HepG2 (cell line): Measurements from ENCODE around the gene SLC38A2. TPM values are rescaled to one million over a fixed set of nuclear protein-coding genes. Genes with fewer than 3 reads are reported as not detected.

Experiments used
- BORCS8-MEF2B ChIP-seq: sonication (generic); formaldehyde crosslinking; IDR thresholded peaks from 2 replicates; pipeline ENCODE4 v1.8.0; 2022; ENCODE audit warnings: mild to moderate bottlenecking, missing genetic modification reagents
- CHD2 ChIP-seq: IDR thresholded peaks from 2 replicates; pipeline ENCODE4 v1.6.1; 2011; ENCODE audit warnings: low read depth, low read length, improper control_type of control experiment
- JUN ChIP-seq: sonication (generic); formaldehyde crosslinking; IDR thresholded peaks from 2 replicates; pipeline ENCODE4 v1.4.0; 2020; ENCODE audit warnings: mild to moderate bottlenecking, missing genetic modification reagents
- KDM6A ChIP-seq: IDR thresholded peaks from 2 replicates; pipeline ENCODE4 v1.6.1; 2016; ENCODE audit warnings: low read depth
- MIER3 ChIP-seq: IDR thresholded peaks from 2 replicates; pipeline ENCODE4 v1.6.1; 2016; ENCODE audit warnings: missing compliant biosample characterization, borderline replicate concordance
- MYNN ChIP-seq: sonication (generic); formaldehyde crosslinking; IDR thresholded peaks from 2 replicates; pipeline ENCODE4 v1.4.0; 2020; ENCODE audit warnings: mild to moderate bottlenecking, low read depth, missing genetic modification reagents
- NCOR1 ChIP-seq: fragments of 200-600 bp; sonication (generic); IDR thresholded peaks from 2 replicates; pipeline ENCODE4 v1.7.0; 2017; ENCODE audit warnings: antibody characterized with exemption, low read length, borderline replicate concordance
- ONECUT2 ChIP-seq: sonication (generic); formaldehyde crosslinking; IDR thresholded peaks from 2 replicates; pipeline ENCODE4 v1.4.0; 2020; ENCODE audit warnings: missing genetic modification reagents
- REPIN1 ChIP-seq: sonication (generic); formaldehyde crosslinking; IDR thresholded peaks from 2 replicates; pipeline ENCODE4 v1.8.0; 2022; ENCODE audit warnings: missing genetic modification reagents, low read depth, mild to moderate bottlenecking, borderline replicate concordance
- TARDBP ChIP-seq: sonication (generic); formaldehyde crosslinking; IDR thresholded peaks from 2 replicates; pipeline ENCODE4 v1.8.0; 2022; ENCODE audit warnings: mild to moderate bottlenecking, missing genetic modification reagents
- ZNF143 ChIP-seq: sonication (generic); formaldehyde crosslinking; IDR thresholded peaks from 2 replicates; pipeline ENCODE4 v1.4.0; 2020; ENCODE audit warnings: missing genetic modification reagents
- ZNF317 ChIP-seq: sonication (generic); formaldehyde crosslinking; IDR thresholded peaks from 2 replicates; pipeline ENCODE4 v1.5.0; 2020; ENCODE audit warnings: mild to moderate bottlenecking, missing genetic modification reagents
- ZNF451 ChIP-seq: sonication (generic); formaldehyde crosslinking; IDR thresholded peaks from 2 replicates; pipeline ENCODE4 v1.5.0; 2020; ENCODE audit warnings: mild to moderate bottlenecking, missing genetic modification reagents
- ZNF747 ChIP-seq: sonication (generic); formaldehyde crosslinking; IDR thresholded peaks from 2 replicates; pipeline ENCODE4 v1.8.1; 2023; ENCODE audit warnings: missing genetic modification reagents, mild to moderate bottlenecking, borderline replicate concordance
- ZNF780A ChIP-seq: sonication (generic); formaldehyde crosslinking; IDR thresholded peaks from 2 replicates; pipeline ENCODE4 v1.8.0; 2022; ENCODE audit warnings: mild to moderate bottlenecking, missing genetic modification reagents, moderate library complexity
- polyA plus RNA-seq, 8 experiments: library from polyadenylated mRNA; depleted of rRNA in 3 of 8; stranded (reverse) in 7 of 8; unstranded in 1 of 8; fragments of >200 nt; fragmentation: Illumina TruSeq in 4 of 8; extraction: Trizol in 4 of 8; gene quantifications; 2 replicates each; pipeline versions ENCODE4 v1.2.1 to v1.2.3, GENCODE V29; 2011 to 2016; ENCODE audit warnings: low read depth in 4 of 8, missing spikeins in 1 of 8, mixed read lengths in 1 of 8; ENCODE audit not compliant: insufficient read depth in 1 of 8
- total RNA-seq, 5 experiments: library from RNA; depleted of rRNA; stranded (reverse); fragments of >200 nt; fragmentation: Illumina TruSeq; extraction: Trizol; gene quantifications; 2 replicates each; pipeline ENCODE4 v1.2.3, GENCODE V29; 2016; ENCODE audit warnings: low read depth in 1 of 5
- TF ChIP-seq, protein P1 (sequence below): sonication (generic); formaldehyde crosslinking; IDR thresholded peaks from 2 replicates; pipeline ENCODE4 v1.8.0; 2022; ENCODE audit warnings: mild to moderate bottlenecking, missing genetic modification reagents, moderate library complexity
- TF ChIP-seq, protein P2 (sequence below): sonication (generic); formaldehyde crosslinking; IDR thresholded peaks from 2 replicates; pipeline ENCODE4 v1.9.0; 2022; ENCODE audit warnings: missing genetic modification reagents, mild to moderate bottlenecking, borderline replicate concordance
- TF ChIP-seq, protein P3 (sequence below): fragments of 450-650 bp; IDR thresholded peaks from 2 replicates; pipeline ENCODE4 v1.6.1; 2017; ENCODE audit warnings: mild to moderate bottlenecking
- TF ChIP-seq, protein P4 (sequence below): sonication (generic); formaldehyde crosslinking; IDR thresholded peaks from 2 replicates; pipeline ENCODE4 v1.4.0; 2020; ENCODE audit warnings: mild to moderate bottlenecking, missing genetic modification reagents
- TF ChIP-seq, protein P5 (sequence below): sonication (generic); formaldehyde crosslinking; conservative IDR thresholded peaks from 2 replicates; pipeline ENCODE4 v1.8.1; 2023; ENCODE audit warnings: missing genetic modification reagents

The SLC38A2 gene
- total and polyA plus RNA-seq, 2 of the 13 experiments (the other 11 are each of a cell fraction or from before 2014, with no cell fraction given): 368 to 880 TPM

DNA sequence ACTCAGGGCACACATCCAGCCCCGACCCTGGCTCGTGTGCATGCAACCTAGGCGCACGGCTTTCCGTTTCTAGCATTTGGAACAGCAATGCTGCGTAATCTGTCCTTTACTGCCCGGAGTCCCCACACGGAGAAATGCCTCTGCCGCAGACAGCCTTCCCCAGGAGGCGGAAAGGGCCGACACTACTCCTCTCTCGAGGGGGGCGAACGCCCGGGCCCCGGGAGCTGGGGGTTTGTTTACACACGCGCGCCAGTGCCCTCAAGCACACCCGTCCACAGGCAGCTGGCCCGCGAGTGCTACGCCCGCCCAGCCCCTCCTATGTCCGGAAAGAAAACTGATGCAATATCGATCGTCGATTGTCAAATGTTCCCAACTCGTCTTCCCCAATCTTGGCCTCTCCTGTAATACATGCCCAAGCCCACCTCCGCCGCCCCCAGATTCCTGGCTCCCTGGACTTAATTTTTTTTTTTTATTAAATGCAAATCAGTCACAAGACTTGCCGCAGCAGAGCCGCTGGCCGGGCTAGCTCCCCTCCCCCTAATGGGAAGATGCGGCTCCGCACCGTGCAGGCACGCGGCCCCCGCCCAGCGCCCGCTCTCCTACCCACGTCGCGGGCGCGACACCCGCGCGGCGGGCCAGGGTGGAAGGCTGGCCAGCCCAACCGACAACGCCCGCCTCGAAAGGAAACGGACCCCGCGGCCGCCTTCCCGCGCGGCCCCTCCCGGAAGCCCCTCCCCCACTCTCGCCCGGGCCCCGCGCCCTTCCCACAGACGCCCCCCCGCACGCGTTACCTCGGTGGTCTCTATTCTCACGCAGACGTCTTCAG lies 642 bp downstream of the SLC38A2 start (continued):
- TF ChIP-seq REPIN1 (CRISPR knock-in tag) (no peak; the same call in 1 of the 2 replicates), ZNF317 (CRISPR knock-in tag) (no peak), ZNF747 (CRISPR knock-in tag) (no peak; the same call in 1 of the 2 replicates), JUN (CRISPR knock-in tag) (no peak), CHD2 (no peak), KDM6A (no peak), ZNF451 (CRISPR knock-in tag) (0 out of 2 replicates have a peak, but pooled peaks have one; percentile 12), MIER3 (CRISPR knock-in tag) (no peak), ZNF143 (CRISPR knock-in tag) (no peak), ONECUT2 (peak; percentile 89), MYNN (CRISPR knock-in tag) (no peak), TARDBP (no peak; the same call in 1 of the 2 replicates), NCOR1 (no peak), BORCS8-MEF2B (CRISPR knock-in tag) (peak; percentile 55; the same call in 1 of the 2 replicates), ZNF780A (CRISPR knock-in tag) (0 out of 2 replicates have a peak, but pooled peaks have one; percentile 40)
- TF ChIP-seq, protein P1, sequence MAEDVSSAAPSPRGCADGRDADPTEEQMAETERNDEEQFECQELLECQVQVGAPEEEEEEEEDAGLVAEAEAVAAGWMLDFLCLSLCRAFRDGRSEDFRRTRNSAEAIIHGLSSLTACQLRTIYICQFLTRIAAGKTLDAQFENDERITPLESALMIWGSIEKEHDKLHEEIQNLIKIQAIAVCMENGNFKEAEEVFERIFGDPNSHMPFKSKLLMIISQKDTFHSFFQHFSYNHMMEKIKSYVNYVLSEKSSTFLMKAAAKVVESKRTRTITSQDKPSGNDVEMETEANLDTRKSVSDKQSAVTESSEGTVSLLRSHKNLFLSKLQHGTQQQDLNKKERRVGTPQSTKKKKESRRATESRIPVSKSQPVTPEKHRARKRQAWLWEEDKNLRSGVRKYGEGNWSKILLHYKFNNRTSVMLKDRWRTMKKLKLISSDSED: no peak
- TF ChIP-seq, protein P2, sequence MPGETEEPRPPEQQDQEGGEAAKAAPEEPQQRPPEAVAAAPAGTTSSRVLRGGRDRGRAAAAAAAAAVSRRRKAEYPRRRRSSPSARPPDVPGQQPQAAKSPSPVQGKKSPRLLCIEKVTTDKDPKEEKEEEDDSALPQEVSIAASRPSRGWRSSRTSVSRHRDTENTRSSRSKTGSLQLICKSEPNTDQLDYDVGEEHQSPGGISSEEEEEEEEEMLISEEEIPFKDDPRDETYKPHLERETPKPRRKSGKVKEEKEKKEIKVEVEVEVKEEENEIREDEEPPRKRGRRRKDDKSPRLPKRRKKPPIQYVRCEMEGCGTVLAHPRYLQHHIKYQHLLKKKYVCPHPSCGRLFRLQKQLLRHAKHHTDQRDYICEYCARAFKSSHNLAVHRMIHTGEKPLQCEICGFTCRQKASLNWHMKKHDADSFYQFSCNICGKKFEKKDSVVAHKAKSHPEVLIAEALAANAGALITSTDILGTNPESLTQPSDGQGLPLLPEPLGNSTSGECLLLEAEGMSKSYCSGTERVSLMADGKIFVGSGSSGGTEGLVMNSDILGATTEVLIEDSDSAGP (CRISPR knock-in tag): peak; percentile 44; the same call in 1 of the 2 replicates
- TF ChIP-seq, protein P3, sequence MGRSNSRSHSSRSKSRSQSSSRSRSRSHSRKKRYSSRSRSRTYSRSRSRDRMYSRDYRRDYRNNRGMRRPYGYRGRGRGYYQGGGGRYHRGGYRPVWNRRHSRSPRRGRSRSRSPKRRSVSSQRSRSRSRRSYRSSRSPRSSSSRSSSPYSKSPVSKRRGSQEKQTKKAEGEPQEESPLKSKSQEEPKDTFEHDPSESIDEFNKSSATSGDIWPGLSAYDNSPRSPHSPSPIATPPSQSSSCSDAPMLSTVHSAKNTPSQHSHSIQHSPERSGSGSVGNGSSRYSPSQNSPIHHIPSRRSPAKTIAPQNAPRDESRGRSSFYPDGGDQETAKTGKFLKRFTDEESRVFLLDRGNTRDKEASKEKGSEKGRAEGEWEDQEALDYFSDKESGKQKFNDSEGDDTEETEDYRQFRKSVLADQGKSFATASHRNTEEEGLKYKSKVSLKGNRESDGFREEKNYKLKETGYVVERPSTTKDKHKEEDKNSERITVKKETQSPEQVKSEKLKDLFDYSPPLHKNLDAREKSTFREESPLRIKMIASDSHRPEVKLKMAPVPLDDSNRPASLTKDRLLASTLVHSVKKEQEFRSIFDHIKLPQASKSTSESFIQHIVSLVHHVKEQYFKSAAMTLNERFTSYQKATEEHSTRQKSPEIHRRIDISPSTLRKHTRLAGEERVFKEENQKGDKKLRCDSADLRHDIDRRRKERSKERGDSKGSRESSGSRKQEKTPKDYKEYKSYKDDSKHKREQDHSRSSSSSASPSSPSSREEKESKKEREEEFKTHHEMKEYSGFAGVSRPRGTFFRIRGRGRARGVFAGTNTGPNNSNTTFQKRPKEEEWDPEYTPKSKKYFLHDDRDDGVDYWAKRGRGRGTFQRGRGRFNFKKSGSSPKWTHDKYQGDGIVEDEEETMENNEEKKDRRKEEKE: no peak
- TF ChIP-seq, protein P4, sequence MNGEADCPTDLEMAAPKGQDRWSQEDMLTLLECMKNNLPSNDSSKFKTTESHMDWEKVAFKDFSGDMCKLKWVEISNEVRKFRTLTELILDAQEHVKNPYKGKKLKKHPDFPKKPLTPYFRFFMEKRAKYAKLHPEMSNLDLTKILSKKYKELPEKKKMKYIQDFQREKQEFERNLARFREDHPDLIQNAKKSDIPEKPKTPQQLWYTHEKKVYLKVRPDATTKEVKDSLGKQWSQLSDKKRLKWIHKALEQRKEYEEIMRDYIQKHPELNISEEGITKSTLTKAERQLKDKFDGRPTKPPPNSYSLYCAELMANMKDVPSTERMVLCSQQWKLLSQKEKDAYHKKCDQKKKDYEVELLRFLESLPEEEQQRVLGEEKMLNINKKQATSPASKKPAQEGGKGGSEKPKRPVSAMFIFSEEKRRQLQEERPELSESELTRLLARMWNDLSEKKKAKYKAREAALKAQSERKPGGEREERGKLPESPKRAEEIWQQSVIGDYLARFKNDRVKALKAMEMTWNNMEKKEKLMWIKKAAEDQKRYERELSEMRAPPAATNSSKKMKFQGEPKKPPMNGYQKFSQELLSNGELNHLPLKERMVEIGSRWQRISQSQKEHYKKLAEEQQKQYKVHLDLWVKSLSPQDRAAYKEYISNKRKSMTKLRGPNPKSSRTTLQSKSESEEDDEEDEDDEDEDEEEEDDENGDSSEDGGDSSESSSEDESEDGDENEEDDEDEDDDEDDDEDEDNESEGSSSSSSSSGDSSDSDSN (CRISPR knock-in tag): peak; percentile 83
- TF ChIP-seq, protein P5, sequence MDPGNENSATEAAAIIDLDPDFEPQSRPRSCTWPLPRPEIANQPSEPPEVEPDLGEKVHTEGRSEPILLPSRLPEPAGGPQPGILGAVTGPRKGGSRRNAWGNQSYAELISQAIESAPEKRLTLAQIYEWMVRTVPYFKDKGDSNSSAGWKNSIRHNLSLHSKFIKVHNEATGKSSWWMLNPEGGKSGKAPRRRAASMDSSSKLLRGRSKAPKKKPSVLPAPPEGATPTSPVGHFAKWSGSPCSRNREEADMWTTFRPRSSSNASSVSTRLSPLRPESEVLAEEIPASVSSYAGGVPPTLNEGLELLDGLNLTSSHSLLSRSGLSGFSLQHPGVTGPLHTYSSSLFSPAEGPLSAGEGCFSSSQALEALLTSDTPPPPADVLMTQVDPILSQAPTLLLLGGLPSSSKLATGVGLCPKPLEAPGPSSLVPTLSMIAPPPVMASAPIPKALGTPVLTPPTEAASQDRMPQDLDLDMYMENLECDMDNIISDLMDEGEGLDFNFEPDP (CRISPR knock-in tag): no peak
